Ishikawa (cell line): ENCODE measurements around the gene PRXL2A.

ENCODE experiments used
- CEBPB ChIP-seq: IDR thresholded peaks from 2 replicates; pipeline ENCODE4 v1.6.1; 2012
- EGR1 ChIP-seq: IDR thresholded peaks from 2 replicates; pipeline ENCODE4 v1.6.1; 2012
- EP300 ChIP-seq: IDR thresholded peaks from 2 replicates; pipeline ENCODE4 v1.6.1; 2012; ENCODE audit warnings: borderline replicate concordance
- FOXM1 ChIP-seq: IDR thresholded peaks from 2 replicates; pipeline ENCODE4 v1.6.1; 2012; ENCODE audit warnings: low read depth, borderline replicate concordance
- MAX ChIP-seq: IDR thresholded peaks from 2 replicates; pipeline ENCODE4 v1.6.1; 2012
- NFIC ChIP-seq: IDR thresholded peaks from 2 replicates; pipeline ENCODE4 v1.6.1; 2012
- RAD21 ChIP-seq: IDR thresholded peaks from 2 replicates; pipeline ENCODE4 v1.6.1; 2012; ENCODE audit warnings: low read depth
- REST ChIP-seq: IDR thresholded peaks from 2 replicates; pipeline ENCODE4 v1.6.1; 2012; ENCODE audit warnings: low read depth, mild to moderate bottlenecking
- TAF1 ChIP-seq: IDR thresholded peaks from 2 replicates; pipeline ENCODE4 v1.6.1; 2012; ENCODE audit warnings: low read depth, mild to moderate bottlenecking
- ZBTB7A ChIP-seq: IDR thresholded peaks from 2 replicates; pipeline ENCODE4 v1.6.1; 2012; ENCODE audit warnings: low read depth

GRCh38 chr10:80359644-80360043 lies 48.7 kb upstream of the PRXL2A start:
- TF ChIP-seq FOXM1: no peak
- no peak for TF ChIP-seq MAX
- no peak for TF ChIP-seq ZBTB7A
- no peak for TF ChIP-seq REST
- TF ChIP-seq TAF1: no peak
- no peak for TF ChIP-seq NFIC
- no peak for TF ChIP-seq CEBPB
- no peak for TF ChIP-seq EP300
- no peak for TF ChIP-seq RAD21
- TF ChIP-seq EGR1: no peak
